NB4 (cell line): Measurements from ENCODE around the gene MLN.

ENCODE experiments used
- CTCF ChIP-seq: IDR thresholded peaks from one replicate; pipeline ENCODE4 v1.5.1; 2012; ENCODE audit warnings: low read depth, low read length
- MAX ChIP-seq: IDR thresholded peaks from 2 replicates; pipeline ENCODE4 v1.6.1; 2011; ENCODE audit warnings: low read depth, low read length
- POLR2A ChIP-seq: IDR thresholded peaks from 2 replicates; pipeline ENCODE4 v1.6.1; 2011; ENCODE audit warnings: mild to moderate bottlenecking; ENCODE audit not compliant: insufficient read length; ENCODE audit errors: extremely low read depth

GRCh38 chr6:33813246-33813904, 9.6 kb upstream of the MLN start:
- TF ChIP-seq CTCF (no peak), POLR2A (no peak), MAX (no peak)
